GM18868 (cell line): Measurements from ENCODE around the gene UPK3A.
"Not testable (repeated sequence)": the region's sequence is repeated elsewhere in the genome, so short reads cannot be mapped to it uniquely, and the experiment has no call there.

Experiments used
- ATAC-seq: cut with Tn5 transposase; IDR thresholded peaks from one replicate; pipeline ENCODE4 v1.9.1; 2021; ENCODE audit warnings: mild to moderate bottlenecking, moderate library complexity; ENCODE audit not compliant: unreplicated experiment

The UPK3A gene

GRCh38 chr22:45324311-45324711 is 39.6 kb downstream of the UPK3A start:
- ATAC-seq: no peak

GRCh38 chr22:45328261-45328660 is 43.5 kb downstream of the UPK3A start:
- ATAC-seq: not testable (repeated sequence)

DNA sequence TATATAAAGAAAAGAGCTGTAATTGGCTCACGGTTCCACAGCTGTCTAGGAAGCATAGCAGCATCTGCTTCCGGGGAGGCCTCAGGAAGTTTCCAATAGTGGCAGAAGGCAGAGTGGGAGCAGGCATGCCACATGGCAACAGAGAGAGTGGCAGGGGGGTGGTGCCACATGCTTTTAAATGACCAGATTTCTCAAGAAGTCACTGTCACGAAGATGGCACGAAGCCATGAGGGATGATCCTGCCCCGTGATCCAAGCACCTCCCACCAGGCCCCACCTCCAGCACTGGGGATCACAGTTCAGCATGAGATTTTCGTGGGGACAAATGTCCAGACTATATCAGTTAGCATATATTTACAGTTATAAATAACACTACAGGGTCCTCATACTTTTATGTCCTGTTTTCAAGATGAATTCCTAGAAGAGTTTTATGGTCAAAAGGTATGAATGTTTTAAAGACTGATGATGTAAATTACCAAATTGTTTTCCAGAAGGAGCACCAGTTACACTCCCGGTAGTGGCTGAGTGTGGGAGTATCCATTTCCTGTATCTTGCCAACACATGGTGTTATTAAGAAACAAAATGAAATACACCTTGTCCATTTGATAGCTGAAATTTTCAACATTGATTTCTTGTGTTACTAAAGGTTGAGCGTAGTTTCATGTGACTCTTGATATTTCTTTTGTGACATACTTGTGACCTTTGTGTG is 44.2 kb downstream of the UPK3A start:
- no peak for ATAC-seq

- ATAC-seq: no peak
Measured at GRCh38 chr22:45329530-45329936, 44.8 kb downstream of the UPK3A start.

DNA sequence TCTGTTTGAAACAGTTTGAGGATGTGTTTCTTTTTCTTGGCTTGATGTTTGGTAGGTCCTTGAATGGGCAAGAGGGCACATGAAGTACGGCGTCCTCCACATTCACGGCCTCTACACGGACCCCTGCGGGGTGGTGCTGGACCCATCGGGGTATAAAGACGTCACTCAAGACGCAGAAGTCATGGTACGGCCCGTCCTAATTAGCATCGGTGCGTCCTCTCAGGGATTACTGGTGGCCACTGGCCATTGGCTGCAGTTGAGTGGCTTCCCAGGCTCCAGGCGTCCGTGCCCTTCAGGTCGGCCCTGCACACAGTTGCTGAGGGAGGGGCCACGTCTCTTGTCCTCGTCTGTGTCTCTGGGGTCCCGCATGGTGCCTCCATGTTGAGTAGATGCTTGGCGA is 45.8 kb downstream of the UPK3A start:
- ATAC-seq: no peak

DNA sequence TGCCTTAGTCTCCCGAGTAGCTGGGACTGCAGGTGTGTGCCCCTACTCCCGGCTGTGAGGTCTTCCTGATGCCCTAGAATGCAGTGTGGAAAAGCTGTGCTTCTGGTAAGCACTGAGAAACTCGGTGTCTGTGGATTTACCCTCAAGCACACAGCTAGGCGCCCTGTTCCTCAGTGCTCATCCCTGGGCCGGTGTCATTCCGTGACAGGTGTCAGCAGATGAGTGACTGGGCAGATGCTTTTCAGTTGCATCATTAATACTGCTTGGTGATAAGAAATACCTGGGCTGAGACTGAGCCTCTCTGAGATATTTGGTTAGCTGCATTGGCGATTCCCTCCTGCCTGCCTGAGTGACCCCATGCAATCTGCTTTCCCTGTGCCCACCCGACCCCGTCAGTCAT is 46.7 kb downstream of the UPK3A start:
- no peak for ATAC-seq

- no peak for ATAC-seq
Measured at GRCh38 chr22:45332001-45332400, 47.3 kb downstream of the UPK3A start.

DNA sequence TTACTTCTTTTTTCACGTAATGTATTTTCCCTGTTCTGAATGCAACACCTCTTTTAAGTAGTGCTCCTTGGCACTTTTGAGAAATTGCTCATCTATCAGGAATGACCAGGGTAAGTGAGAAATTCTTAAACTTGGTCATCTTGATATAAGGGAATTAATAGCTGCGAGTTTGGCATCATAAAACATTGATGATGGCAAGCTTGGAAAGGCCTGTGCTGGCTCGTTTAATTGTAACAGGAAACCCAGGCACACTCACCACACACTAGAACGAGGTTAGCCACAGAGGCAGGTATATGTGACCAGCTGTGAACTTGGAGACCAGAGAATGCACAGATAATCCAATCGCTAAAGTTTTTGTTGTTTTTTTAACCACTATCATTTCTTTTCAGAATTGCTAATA is 49.3 kb downstream of the UPK3A start:
- no peak for ATAC-seq

- no peak for ATAC-seq
Measured at GRCh38 chr22:45334528-45334927, 49.8 kb downstream of the UPK3A start.

- no peak for ATAC-seq
Measured at GRCh38 chr22:45335021-45335818, 50.5 kb downstream of the UPK3A start.

GRCh38 chr22:45335854-45336522 is 51.2 kb downstream of the UPK3A start:
- ATAC-seq: no peak

- ATAC-seq: no peak
Measured at GRCh38 chr22:45336971-45337431, 52.3 kb downstream of the UPK3A start.

- ATAC-seq: no peak
Measured at GRCh38 chr22:45337536-45337935, 52.8 kb downstream of the UPK3A start.

DNA sequence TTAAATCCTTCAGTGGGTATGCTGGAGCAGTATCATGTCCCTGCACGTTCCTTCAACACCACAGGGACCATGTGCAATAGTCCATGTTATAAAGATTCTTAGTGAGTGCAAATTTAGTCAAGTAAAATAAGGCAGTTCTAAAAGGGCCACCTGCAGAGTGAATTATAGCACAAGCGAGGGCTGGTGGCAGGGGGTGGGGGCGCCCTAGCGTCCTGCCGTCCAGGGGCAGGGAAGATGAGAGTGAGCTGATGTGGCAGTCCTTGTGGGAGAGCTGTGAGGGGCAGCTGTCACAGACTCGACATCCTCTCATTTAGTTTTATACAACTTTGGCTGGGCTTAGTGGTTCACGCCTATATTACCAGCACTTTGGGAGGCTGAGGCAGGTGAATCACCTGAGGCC is 54.0 kb downstream of the UPK3A start:
- ATAC-seq: no peak

DNA sequence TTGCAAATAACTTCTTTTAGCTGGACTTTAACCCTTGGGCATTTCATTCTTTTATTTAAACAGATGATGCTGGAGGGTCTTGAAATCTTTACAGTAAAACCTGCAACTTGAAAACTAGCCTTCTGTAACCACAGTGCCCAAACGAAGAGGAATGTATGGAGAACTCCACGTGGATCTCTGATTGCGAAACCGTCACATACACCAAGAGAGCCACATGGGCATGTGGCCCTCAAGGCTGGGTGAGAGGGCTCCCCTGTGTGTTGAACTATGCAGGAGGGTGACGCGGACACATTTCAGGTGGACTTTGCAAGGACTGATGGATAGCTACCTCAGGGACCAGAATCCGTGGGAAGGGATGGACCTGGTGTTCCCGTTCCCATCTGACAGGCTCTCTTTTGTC is 55.6 kb downstream of the UPK3A start:
- no peak for ATAC-seq

DNA sequence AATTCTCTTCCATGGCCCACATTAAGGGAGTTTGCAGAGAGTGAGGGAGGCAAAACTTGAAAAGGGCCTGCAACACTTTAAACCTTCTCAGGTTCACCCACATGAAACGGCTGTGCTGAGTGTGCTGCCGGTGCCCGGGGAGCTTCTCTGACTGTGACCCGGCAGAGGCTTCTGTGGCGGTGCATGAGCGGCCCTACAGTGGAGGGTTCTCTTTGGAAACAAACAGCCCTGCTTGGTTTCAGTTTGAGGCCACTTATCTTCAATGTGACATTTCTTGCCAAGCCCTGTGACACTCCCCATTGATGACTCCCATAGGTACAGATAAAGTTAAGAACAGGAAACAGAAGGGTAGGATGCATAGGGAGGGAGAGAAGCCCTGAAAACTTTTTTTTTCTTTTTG is 56.7 kb downstream of the UPK3A start:
- no peak for ATAC-seq

DNA sequence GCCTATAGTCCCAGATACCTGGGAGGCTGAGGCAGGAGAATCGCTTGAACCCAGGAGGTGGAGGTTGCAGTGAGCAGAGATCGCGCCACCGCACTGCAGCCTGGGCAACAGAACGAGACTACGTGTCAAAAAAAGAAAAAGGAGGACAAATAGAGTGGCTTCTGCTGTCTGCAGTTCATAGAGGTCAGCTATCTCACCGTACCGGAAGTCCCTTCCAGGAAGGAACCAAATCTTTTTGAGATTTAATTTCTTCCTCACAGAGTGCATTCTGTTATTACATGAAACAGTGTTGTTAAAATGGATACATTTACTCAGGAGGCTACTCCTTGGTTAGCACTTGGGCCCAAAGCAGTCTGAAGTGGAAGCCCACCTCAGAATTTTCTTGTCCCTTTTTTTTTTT is 58.4 kb downstream of the UPK3A start:
- ATAC-seq: no peak

DNA sequence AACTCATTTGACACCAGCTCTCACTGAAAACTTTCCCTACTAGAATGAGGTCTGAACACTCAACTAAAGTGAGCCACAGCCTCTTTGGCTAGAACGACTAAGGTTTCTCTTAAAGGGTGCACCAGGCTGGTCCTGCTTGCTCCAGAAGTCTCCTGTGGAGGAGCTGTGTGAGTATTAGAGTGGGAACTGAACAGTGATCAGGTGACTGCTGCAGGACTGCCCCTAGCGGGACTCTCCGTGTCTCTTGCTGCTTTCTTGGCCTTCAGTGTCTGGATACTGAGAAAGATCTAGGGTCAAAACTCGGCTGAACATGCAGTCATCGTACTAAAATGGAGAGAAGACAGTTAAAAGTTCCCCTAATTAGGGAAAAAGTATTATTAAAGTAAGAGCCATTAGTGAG is 59.6 kb downstream of the UPK3A start:
- no peak for ATAC-seq
